ENCODE data around the gene SLC38A11. TPM values are rescaled to one million over a fixed set of nuclear protein-coding genes. Genes with fewer than 3 reads are reported as not detected.
A peak's percentile ranks its signal among the peaks of the same experiment; 100 is the strongest.

Gene SLC38A11
- total RNA-seq, 2 donors from 2014 or later = not detected

DNA sequence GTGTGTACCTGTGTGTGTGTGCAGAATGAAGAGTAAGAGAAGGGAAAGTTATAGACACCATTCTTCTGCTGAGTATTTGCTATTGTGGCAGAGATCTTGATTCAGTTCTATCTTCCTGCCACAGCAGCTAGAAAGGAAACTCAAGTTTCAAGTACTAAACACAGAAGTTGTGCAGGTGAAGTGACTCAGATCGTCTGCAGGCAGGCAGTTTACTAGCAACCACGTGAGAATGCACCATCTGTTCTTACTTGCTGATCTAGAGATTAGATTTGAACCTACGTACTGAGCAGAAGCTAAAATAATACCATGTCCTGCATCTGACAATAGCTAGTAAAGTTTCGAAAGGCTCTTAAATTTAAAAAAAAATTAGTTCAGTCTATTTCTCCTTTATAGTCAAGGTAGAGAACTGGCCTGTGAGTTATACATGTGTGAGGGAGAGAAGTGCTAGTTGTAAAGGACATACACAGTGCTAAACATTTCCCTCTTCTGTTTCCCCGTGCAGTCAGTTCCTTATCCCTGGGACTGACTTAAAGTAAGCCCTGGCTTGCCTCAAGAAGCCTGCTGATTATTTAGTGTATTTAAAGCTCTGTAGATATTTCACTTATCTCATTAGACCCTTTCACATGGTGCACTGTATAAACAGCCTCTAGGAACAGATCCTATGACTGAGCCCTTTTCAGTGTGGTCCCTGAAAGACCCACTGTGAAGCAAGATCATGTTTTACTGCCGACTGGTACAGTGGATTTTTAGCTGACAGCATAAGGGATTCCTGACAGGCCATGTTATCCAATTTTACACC is 45.0 kb downstream of the SLC38A11 start:
- Mint-ChIP-seq H3K27ac (peak overlapping the region; percentile 9), H3K9me3 (no peaks in the 10 kb centered on the region), H3K4me1 (peaks cover 36% of the 10 kb centered on the region), H3K27me3 (ENCODE audit: insufficient read depth) (no peaks in the 10 kb centered on the region), H3K36me3 (ENCODE audit: low read depth) (no peaks in the 10 kb centered on the region), H3K4me3 (no peak overlapping the region)
- WGBS, 2 experiments (ENCODE audit: insufficient coverage in 1 of 2, insufficient read length in 1 of 2) = 44 to 74% methylated on average over 2 to 6 of the region's 6 CpGs
- Histone ChIP-seq H3K27me3 (ENCODE audit: control insufficient read depth, insufficient read depth, low read length, poor library complexity, severe bottlenecking) (no peaks in the 10 kb centered on the region), H3K27ac (ENCODE audit: low read depth, low read length) (no peak overlapping the region), H3K9me3 (ENCODE audit: control insufficient read depth, low read length) (no peaks in the 10 kb centered on the region), H3K9ac (ENCODE audit: extremely low read depth, low read length, poor library complexity, severe bottlenecking) (no peak overlapping the region), H3K36me3 (ENCODE audit: control insufficient read depth, insufficient read depth, low read length) (no peaks in the 10 kb centered on the region), H3K4me3 (ENCODE audit: low read length) (no peak overlapping the region), H3K4me1 (ENCODE audit: control insufficient read depth, insufficient read depth, low read length) (peaks cover 9% of the 10 kb centered on the region)
- no peak for DNase-seq
- no peak for TF ChIP-seq CTCF (conservative IDR thresholded peaks at IDR 0.05)

DNA sequence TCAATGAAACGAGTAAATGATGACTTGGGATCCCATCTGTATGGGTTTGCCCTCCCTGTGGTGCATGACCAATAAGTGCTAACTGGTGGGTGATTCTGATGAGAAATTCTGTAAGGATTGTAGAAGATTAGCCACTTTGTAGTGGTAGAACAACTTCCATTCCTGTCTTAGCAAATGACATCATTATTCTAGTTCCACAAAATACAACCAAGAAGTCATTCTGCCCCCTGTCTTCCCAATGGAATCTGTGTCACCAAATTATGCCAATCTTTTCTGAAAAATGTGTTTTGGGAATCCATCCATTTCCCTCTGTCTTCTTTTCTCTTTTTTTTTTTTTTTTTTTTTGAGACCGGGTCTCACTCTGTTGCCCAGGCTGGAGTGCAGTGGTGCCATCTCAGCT is 48.4 kb downstream of the SLC38A11 start:
- Histone ChIP-seq H3K27me3 (ENCODE audit: control insufficient read depth, insufficient read depth, low read length, poor library complexity, severe bottlenecking) (no peaks in the 10 kb centered on the region), H3K27ac (ENCODE audit: low read depth, low read length) (no peak overlapping the region), H3K9me3 (ENCODE audit: control insufficient read depth, low read length) (no peaks in the 10 kb centered on the region), H3K9ac (ENCODE audit: extremely low read depth, low read length, poor library complexity, severe bottlenecking) (no peak overlapping the region), H3K4me1 (ENCODE audit: control insufficient read depth, insufficient read depth, low read length) (no peaks in the 10 kb centered on the region), H3K36me3 (ENCODE audit: control insufficient read depth, insufficient read depth, low read length) (no peaks in the 10 kb centered on the region), H3K4me3 (ENCODE audit: low read length) (no peak overlapping the region)
- no peak for DNase-seq
- Mint-ChIP-seq H3K27me3 (ENCODE audit: insufficient read depth) (no peaks in the 10 kb centered on the region), H3K27ac (no peak overlapping the region), H3K4me1 (peaks cover 12% of the 10 kb centered on the region), H3K9me3 (no peaks in the 10 kb centered on the region), H3K4me3 (no peak overlapping the region), H3K36me3 (ENCODE audit: low read depth) (no peaks in the 10 kb centered on the region)
- TF ChIP-seq CTCF (conservative IDR thresholded peaks at IDR 0.05) = no peak
- WGBS, 2 experiments (ENCODE audit: insufficient coverage in 1 of 2, insufficient read length in 1 of 2) = 95 to 100% methylated on average over 1 to 2 of the region's 2 CpGs

DNA sequence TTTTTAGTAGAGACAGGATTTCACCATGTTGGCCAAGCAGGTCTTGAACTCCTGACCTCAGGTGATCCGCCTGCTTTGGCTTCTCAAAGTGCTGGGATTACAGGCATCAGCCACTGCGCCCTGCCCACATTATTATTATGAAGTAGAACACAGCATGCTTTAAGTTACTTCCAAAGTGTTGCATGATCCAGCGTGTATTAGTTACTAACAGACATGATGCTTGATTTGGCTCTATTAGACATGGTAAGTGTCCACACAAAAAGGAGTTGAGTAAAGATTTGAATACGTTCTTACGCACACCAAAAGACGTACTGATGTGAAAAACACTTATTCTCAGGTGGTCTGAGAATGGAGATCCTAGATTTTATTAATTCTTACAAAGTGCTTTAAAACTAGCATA is 50.0 kb downstream of the SLC38A11 start:
- no peak for TF ChIP-seq CTCF (conservative IDR thresholded peaks at IDR 0.05)
- peaks cover 8% of the 10 kb centered on the region for H3K4me1 Mint-ChIP-seq
- no peak for DNase-seq
- Histone ChIP-seq H3K36me3 (ENCODE audit: control insufficient read depth, insufficient read depth, low read length) (no peaks in the 10 kb centered on the region), H3K4me3 (ENCODE audit: low read length) (no peak overlapping the region), H3K9me3 (ENCODE audit: control insufficient read depth, low read length) (no peaks in the 10 kb centered on the region), H3K27me3 (ENCODE audit: control insufficient read depth, insufficient read depth, low read length, poor library complexity, severe bottlenecking) (no peaks in the 10 kb centered on the region), H3K4me1 (ENCODE audit: control insufficient read depth, insufficient read depth, low read length) (no peaks in the 10 kb centered on the region), H3K9ac (ENCODE audit: extremely low read depth, low read length, poor library complexity, severe bottlenecking) (no peak overlapping the region), H3K27ac (ENCODE audit: low read depth, low read length) (no peak overlapping the region)
- WGBS, 2 experiments (ENCODE audit: insufficient coverage in 1 of 2, insufficient read length in 1 of 2) = 76 to 85% methylated on average over 6 of the region's 6 CpGs
- no peaks in the 10 kb centered on the region for H3K9me3 Mint-ChIP-seq
- H3K36me3 Mint-ChIP-seq (ENCODE audit: low read depth) = no peaks in the 10 kb centered on the region
- no peak overlapping the region for H3K27ac Mint-ChIP-seq
- no peak overlapping the region for H3K4me3 Mint-ChIP-seq
- no peaks in the 10 kb centered on the region for H3K27me3 Mint-ChIP-seq (ENCODE audit: insufficient read depth)

Data from endodermal cell (in vitro differentiated cells).